ENCODE results near the gene C16orf82. TPM values are rescaled to one million over a fixed set of nuclear protein-coding genes. Genes with fewer than 3 reads are reported as not detected.

The C16orf82 gene
- total RNA-seq, 1 donor from 2014 or later = not detected

DNA sequence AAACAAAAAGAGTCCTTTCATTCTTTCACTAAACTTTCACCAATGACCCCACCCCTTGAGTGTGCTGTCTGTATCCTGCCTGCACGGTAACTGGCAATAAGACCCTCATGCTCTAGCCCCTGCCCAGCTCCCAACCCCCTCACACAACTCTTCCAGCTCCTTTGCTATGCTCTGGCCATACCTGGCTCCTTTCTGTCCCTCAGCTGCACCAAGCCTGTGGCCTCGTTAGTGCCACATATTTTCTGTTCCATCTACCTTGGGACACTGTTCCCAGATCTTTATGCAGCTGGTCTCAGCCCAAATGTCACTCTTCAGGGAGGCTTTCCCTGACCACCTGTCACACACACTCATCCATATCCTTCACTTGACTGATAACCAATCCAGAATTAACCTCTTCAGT, 47.3 kb downstream of the C16orf82 start:
- H3K4me3 ChIP-seq = no peak overlapping the region

DNA sequence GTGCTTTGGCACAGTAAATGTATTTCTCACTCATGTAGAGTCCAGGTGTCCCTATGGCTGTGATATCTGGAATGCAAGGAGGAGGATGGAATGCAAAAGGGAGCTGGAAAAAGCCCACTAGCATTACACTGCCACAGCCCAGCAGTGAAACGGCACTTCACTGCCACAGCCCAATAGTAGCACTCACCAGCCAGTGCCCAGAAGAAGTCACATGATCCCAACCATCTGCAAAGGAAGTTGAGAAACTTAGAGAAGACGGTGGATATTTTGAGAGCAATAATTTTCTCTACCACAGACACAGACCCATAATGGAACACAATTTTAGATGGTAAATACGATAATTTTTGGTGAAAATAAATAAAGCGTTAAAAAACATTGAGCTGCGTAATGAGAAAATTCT, 51.8 kb downstream of the C16orf82 start:
- Histone ChIP-seq H3K9me3 (peaks cover 4% of the 10 kb centered on the region), H3K27ac (no peak overlapping the region), H3K27me3 (ENCODE audit: low read depth) (no peaks in the 10 kb centered on the region), H3K36me3 (no peaks in the 10 kb centered on the region), H3K4me3 (no peak overlapping the region), H3K4me1 (no peaks in the 10 kb centered on the region)
- intact Hi-C loops (cut with DNase I) = no loop called here
- TF ChIP-seq, protein P1, sequence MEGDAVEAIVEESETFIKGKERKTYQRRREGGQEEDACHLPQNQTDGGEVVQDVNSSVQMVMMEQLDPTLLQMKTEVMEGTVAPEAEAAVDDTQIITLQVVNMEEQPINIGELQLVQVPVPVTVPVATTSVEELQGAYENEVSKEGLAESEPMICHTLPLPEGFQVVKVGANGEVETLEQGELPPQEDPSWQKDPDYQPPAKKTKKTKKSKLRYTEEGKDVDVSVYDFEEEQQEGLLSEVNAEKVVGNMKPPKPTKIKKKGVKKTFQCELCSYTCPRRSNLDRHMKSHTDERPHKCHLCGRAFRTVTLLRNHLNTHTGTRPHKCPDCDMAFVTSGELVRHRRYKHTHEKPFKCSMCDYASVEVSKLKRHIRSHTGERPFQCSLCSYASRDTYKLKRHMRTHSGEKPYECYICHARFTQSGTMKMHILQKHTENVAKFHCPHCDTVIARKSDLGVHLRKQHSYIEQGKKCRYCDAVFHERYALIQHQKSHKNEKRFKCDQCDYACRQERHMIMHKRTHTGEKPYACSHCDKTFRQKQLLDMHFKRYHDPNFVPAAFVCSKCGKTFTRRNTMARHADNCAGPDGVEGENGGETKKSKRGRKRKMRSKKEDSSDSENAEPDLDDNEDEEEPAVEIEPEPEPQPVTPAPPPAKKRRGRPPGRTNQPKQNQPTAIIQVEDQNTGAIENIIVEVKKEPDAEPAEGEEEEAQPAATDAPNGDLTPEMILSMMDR (IDR thresholded peaks at IDR 0.05) = no peak
- ATAC-seq (no peak), DNase-seq (no peak)

More for the DNA sequence above, 47.3 kb downstream of the C16orf82 start:
- DNase-seq (no peak), ATAC-seq (no peak)
- H3K36me3 ChIP-seq = no peaks in the 10 kb centered on the region
- intact Hi-C loops (cut with DNase I) = no loop called here
- peaks cover 4% of the 10 kb centered on the region for H3K4me1 ChIP-seq
- TF ChIP-seq, protein P1 (IDR thresholded peaks at IDR 0.05) = no peak
- H3K27me3 ChIP-seq (ENCODE audit: low read depth) = no peaks in the 10 kb centered on the region
- no peak overlapping the region for H3K27ac ChIP-seq
- H3K9me3 ChIP-seq = peaks cover 4% of the 10 kb centered on the region

Other genes with a start within 250 kb of the C16orf82 start
- gene KDM8, start 136.6 kb downstream of the C16orf82 start, total RNA-seq = 8.6 TPM
- gene NSMCE1, start 201.8 kb downstream of the C16orf82 start, total RNA-seq = 53.0 TPM
- gene IL4R, start 247.0 kb downstream of the C16orf82 start, total RNA-seq = 143 TPM

Data from lower lobe of right lung (tissue), 2 donors.